Measurements from ENCODE around the gene CIRBP.

CIRBP gene

GRCh38 chr19:1288226-1288612 is 19.1 kb downstream of the CIRBP start:
- no peak for TF ChIP-seq CTCF (IDR thresholded peaks at IDR 0.05; ENCODE audit: low read depth, low read length, missing control alignments)
- no peak overlapping the region for H3K4me3 ChIP-seq (replicated peaks; ENCODE audit: low read depth, low read length)
- DNase-seq (ENCODE audit: extremely low read depth, low read depth) = no peak

GRCh38 chr19:1288833-1289685 is 19.9 kb downstream of the CIRBP start:
- no peak for TF ChIP-seq CTCF (IDR thresholded peaks at IDR 0.05; ENCODE audit: low read depth, low read length, missing control alignments)
- H3K4me3 ChIP-seq (replicated peaks; ENCODE audit: low read depth, low read length) = no peak overlapping the region
- DNase-seq (ENCODE audit: extremely low read depth, low read depth) = no peak

GRCh38 chr19:1289686-1290025 is 20.5 kb downstream of the CIRBP start:
- DNase-seq (ENCODE audit: extremely low read depth, low read depth) = no peak
- no peak for TF ChIP-seq CTCF (IDR thresholded peaks at IDR 0.05; ENCODE audit: low read depth, low read length, missing control alignments)
- H3K4me3 ChIP-seq (replicated peaks; ENCODE audit: low read depth, low read length) = no peak overlapping the region

- DNase-seq (ENCODE audit: extremely low read depth, low read depth) = no peak
- TF ChIP-seq CTCF (IDR thresholded peaks at IDR 0.05; ENCODE audit: low read depth, low read length, missing control alignments) = no peak
- no peak overlapping the region for H3K4me3 ChIP-seq (replicated peaks; ENCODE audit: low read depth, low read length)
Measured at GRCh38 chr19:1290196-1290702, 21.1 kb downstream of the CIRBP start.

- H3K4me3 ChIP-seq (replicated peaks; ENCODE audit: low read depth, low read length) = no peak overlapping the region
- no peak for TF ChIP-seq CTCF (IDR thresholded peaks at IDR 0.05; ENCODE audit: low read depth, low read length, missing control alignments)
- DNase-seq (ENCODE audit: extremely low read depth, low read depth) = no peak
Measured at GRCh38 chr19:1290703-1291651, 21.8 kb downstream of the CIRBP start.

- no peak for TF ChIP-seq CTCF (IDR thresholded peaks at IDR 0.05; ENCODE audit: low read depth, low read length, missing control alignments)
- no peak for DNase-seq (ENCODE audit: extremely low read depth, low read depth)
- no peak overlapping the region for H3K4me3 ChIP-seq (replicated peaks; ENCODE audit: low read depth, low read length)
Measured at GRCh38 chr19:1291761-1292418, 22.8 kb downstream of the CIRBP start.

Data from HFF-Myc (cell line).